H9 (cell line): ENCODE results near the gene BFSP1. TPM values are rescaled to one million over a fixed set of nuclear protein-coding genes. Genes with fewer than 3 reads are reported as not detected.

Source experiments
- DNase-seq: peaks from one replicate; pipeline ENCODE4 v3.0.0-alpha.2; 2017
- H2AFZ ChIP-seq: one replicate; pipeline ENCODE4 v1.6.1; 2013; ENCODE audit warnings: mild to moderate bottlenecking, low read length, control low read depth, moderate library complexity
- H2AK5ac ChIP-seq: 2 replicates; pipeline ENCODE4 v1.6.1; 2013; ENCODE audit warnings: low read length, control low read depth, mixed read lengths; ENCODE audit not compliant: insufficient read length
- H2BK120ac ChIP-seq: one replicate; pipeline ENCODE4 v1.6.1; 2013; ENCODE audit warnings: low read depth, mild to moderate bottlenecking, low read length, control low read depth, inconsistent platforms; ENCODE audit not compliant: poor library complexity, severe bottlenecking
- H2BK12ac ChIP-seq: 2 replicates; pipeline ENCODE4 v1.6.1; 2013; ENCODE audit warnings: low read length, control low read depth, mixed read lengths, low read depth; ENCODE audit not compliant: insufficient read length
- H2BK15ac ChIP-seq: 2 replicates; pipeline ENCODE4 v1.6.1; 2013; ENCODE audit warnings: low read depth, low read length, control low read depth
- H2BK20ac ChIP-seq: one replicate; pipeline ENCODE4 v1.6.1; 2013; ENCODE audit warnings: low read depth, mild to moderate bottlenecking, low read length, control low read depth, inconsistent platforms; ENCODE audit not compliant: poor library complexity, severe bottlenecking
- H2BK5ac ChIP-seq: 2 replicates; pipeline ENCODE4 v1.6.1; 2013; ENCODE audit warnings: low read length, control low read depth, mixed read lengths; ENCODE audit not compliant: insufficient read length
- H3K14ac ChIP-seq: 2 replicates; pipeline ENCODE4 v1.6.1; 2013; ENCODE audit warnings: low read length, control low read depth; ENCODE audit not compliant: insufficient read depth
- H3K18ac ChIP-seq: 2 replicates; pipeline ENCODE4 v1.6.1; 2013; ENCODE audit warnings: low read depth, mild to moderate bottlenecking, mixed read lengths, low read length, control low read depth; ENCODE audit not compliant: insufficient read length
- H3K23ac ChIP-seq: 2 replicates; pipeline ENCODE4 v1.6.1; 2013; ENCODE audit warnings: low read length, control low read depth, mixed read lengths, low read depth; ENCODE audit not compliant: insufficient read length
- H3K23me2 ChIP-seq: 2 replicates; pipeline ENCODE4 v1.6.1; 2013; ENCODE audit warnings: low read depth, mild to moderate bottlenecking, mixed read lengths, low read length, control low read depth; ENCODE audit not compliant: insufficient read length, poor library complexity, severe bottlenecking
- H3K27ac ChIP-seq: 2 replicates; pipeline ENCODE4 v1.5.1; 2013; ENCODE audit warnings: low read length, control low read depth, mixed read lengths, low read depth; ENCODE audit not compliant: insufficient read length
- H3K27me3 ChIP-seq: 2 replicates; pipeline ENCODE4 v1.6.1; 2013; ENCODE audit warnings: low read length, control low read depth, inconsistent platforms; ENCODE audit not compliant: insufficient read depth
- H3K4ac ChIP-seq: 2 replicates; pipeline ENCODE4 v1.6.1; 2013; ENCODE audit warnings: low read depth, mild to moderate bottlenecking, control low read depth, inconsistent platforms, low read length, moderate library complexity
- H3K4me1 ChIP-seq: 2 replicates; pipeline ENCODE4 v1.6.1; 2013; ENCODE audit warnings: low read length, control low read depth, inconsistent platforms; ENCODE audit not compliant: insufficient read depth
- H3K4me2 ChIP-seq: 2 replicates; pipeline ENCODE4 v1.6.1; 2013; ENCODE audit warnings: low read length, control low read depth, mixed read lengths; ENCODE audit not compliant: insufficient read length, insufficient read depth
- H3K56ac ChIP-seq: 2 replicates; pipeline ENCODE4 v1.6.1; 2013; ENCODE audit warnings: low read depth, mild to moderate bottlenecking, mixed read lengths, low read length, control low read depth; ENCODE audit not compliant: insufficient read length
- H3K79me1 ChIP-seq: 2 replicates; pipeline ENCODE4 v1.6.1; 2013; ENCODE audit warnings: low read depth, mild to moderate bottlenecking, moderate library complexity, low read length, control low read depth, inconsistent platforms; ENCODE audit not compliant: insufficient read depth, poor library complexity, severe bottlenecking
- H3K79me2 ChIP-seq: 2 replicates; pipeline ENCODE4 v1.6.1; 2013; ENCODE audit warnings: low read length, control low read depth, inconsistent platforms; ENCODE audit not compliant: insufficient read depth
- H3K9ac ChIP-seq: 2 replicates; pipeline ENCODE4 v1.6.1; 2013; ENCODE audit warnings: low read length, control low read depth, mixed read lengths; ENCODE audit not compliant: insufficient read length; ENCODE audit errors: extremely low read depth
- H3K9me3 ChIP-seq: one replicate; pipeline ENCODE4 v1.6.1; 2013; ENCODE audit warnings: low read depth, low read length, inconsistent platforms; ENCODE audit not compliant: control insufficient read depth
- H3T11ph ChIP-seq: one replicate; pipeline ENCODE4 v1.6.1; 2013; ENCODE audit warnings: mild to moderate bottlenecking, low read length, control low read depth, inconsistent platforms
- H4K20me1 ChIP-seq: one replicate; pipeline ENCODE4 v1.6.1; 2013; ENCODE audit not compliant: control insufficient read depth, insufficient read length, insufficient read depth
- H4K5ac ChIP-seq: 2 replicates; pipeline ENCODE4 v1.6.1; 2013; ENCODE audit warnings: low read depth, mild to moderate bottlenecking, mixed read lengths, low read length, control low read depth; ENCODE audit not compliant: insufficient read length
- H4K8ac ChIP-seq: replicated peaks from 2 replicates; pipeline ENCODE4 v1.6.1; 2013; ENCODE audit warnings: low read length, control low read depth, mixed read lengths, low read depth; ENCODE audit not compliant: insufficient read length
- H4K91ac ChIP-seq: 2 replicates; pipeline ENCODE4 v1.6.1; 2013; ENCODE audit warnings: low read depth, mild to moderate bottlenecking, moderate library complexity, mixed read lengths, low read length, control low read depth; ENCODE audit not compliant: insufficient read length
- H3K27ac Mint-ChIP-seq, 3 experiments: 2 replicates in 2 of 3; 3 replicates in 1 of 3; pipeline ENCODE4 v1.8.0; 2020 to 2021; ENCODE audit warnings: mixed read lengths in 3 of 3, mild to moderate bottlenecking in 1 of 3, moderate library complexity in 1 of 3
- H3K27me3 Mint-ChIP-seq: 2 replicates; pipeline ENCODE4 v1.8.0; 2021; ENCODE audit warnings: low read depth, mild to moderate bottlenecking, moderate library complexity, mixed read lengths
- H3K36me3 Mint-ChIP-seq, 3 experiments: 2 replicates in 2 of 3; 3 replicates in 1 of 3; pipeline ENCODE4 v1.8.0; 2020 to 2021; ENCODE audit warnings: low read depth in 3 of 3, mixed read lengths in 3 of 3; ENCODE audit not compliant: insufficient read depth in 1 of 3
- H3K4me1 Mint-ChIP-seq, 2 experiments: 2 replicates each; pipeline ENCODE4 v1.8.0; 2020; ENCODE audit warnings: mixed read lengths in 2 of 2
- H3K4me3 Mint-ChIP-seq, 2 experiments: 2 replicates in 1 of 2; 3 replicates in 1 of 2; pipeline ENCODE4 v1.8.0; 2020 to 2021; ENCODE audit warnings: mild to moderate bottlenecking in 2 of 2, mixed read lengths in 2 of 2, moderate library complexity in 1 of 2
- H3K9me3 Mint-ChIP-seq, 2 experiments: 2 replicates in 1 of 2; 3 replicates in 1 of 2; pipeline ENCODE4 v1.8.0; 2020; ENCODE audit warnings: mild to moderate bottlenecking in 2 of 2, mixed read lengths in 2 of 2, moderate library complexity in 1 of 2
- WGBS: extraction: QIAGEN DNeasy Blood & Tissue Kit; methylation state at CpG from one replicate; pipeline ENCODE4 v1.1.7; 2013; ENCODE audit warnings: missing lambda C conversion rate, low lambda C conversion rate, mixed read lengths; ENCODE audit not compliant: insufficient read length; ENCODE audit errors: extremely low coverage; 5-methylcytosine and 5-hydroxymethylcytosine counted together
- long read RNA-seq: library from polyadenylated mRNA; unstranded; transcript quantifications from one replicate; pipeline ENCODE4 v2.0.0, GENCODE V29; 2020
- total RNA-seq: library from RNA; stranded (reverse); gene quantifications from 2 replicates; pipeline ENCODE4 v1.2.1, GENCODE V29; 2021
- TF ChIP-seq, protein P1 (sequence below): fragments of 200-600 bp; sonication (generic); conservative IDR thresholded peaks from 3 replicates; pipeline ENCODE4 v1.8.0; 2021; ENCODE audit warnings: antibody characterized with exemption, mild to moderate bottlenecking

Gene BFSP1
- total RNA-seq = 8.6 and 9.4 TPM in 2 replicates
- long read RNA-seq, partial matches to known transcripts = 1 of 6 reads
- long read RNA-seq, other reads (novel, unspliced or antisense) = 4 of 6 reads

DNA sequence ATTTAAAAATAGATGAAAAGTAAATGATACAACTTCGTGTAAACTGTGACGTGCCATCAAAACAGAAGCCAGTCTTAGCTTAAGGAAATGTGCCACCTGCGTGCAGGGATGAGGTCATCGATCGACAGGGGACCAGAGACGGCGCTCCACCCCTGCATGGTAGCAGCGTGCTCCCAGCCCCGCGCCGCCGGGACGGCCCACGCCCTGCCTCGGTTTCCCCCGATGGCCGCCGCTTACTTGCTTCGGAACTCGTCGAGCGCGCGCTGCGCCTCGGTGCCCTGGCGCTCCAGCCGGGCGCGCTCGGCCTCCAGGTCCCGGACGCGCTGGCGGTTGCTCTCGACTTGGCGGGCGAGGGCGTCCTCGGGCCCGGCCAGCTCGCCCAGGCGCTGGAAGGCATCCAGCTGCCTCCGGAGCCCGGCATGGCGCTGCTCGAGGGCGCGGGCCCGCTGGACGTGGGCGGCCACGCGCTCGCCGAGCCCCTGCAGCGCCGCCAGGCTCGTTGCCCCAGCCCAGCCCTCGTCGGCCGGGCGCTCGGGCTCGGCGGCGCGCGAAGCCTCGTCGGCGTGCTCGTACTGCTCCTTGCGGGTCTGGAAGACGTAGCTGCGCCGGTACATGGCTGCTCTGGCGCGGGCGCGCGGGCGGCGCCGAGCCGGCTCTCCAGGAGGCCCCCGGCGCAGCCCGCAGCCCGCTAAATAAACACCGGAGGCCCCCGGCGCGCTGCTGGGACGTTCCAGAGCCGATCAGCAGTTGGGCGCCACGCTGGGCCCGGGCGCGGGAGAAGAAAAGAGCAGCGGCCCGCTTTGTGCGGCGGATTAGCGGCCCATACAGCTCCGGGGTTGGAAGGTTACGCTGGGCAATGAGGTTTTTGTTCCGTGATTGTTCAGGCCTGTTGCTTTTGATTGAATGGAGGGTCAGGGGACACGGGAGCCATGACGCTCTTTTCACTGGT is at the start of gene BFSP1:
BFSP1 (minus strand) TSS at position 664 of the 949 bp plus-strand sequence; CDS start at position 614, 50 bp downstream.
- no peak within 1 kb of the TSS for H2BK5ac ChIP-seq

More for the DNA sequence above, at the start of gene BFSP1:
- H3K27ac ChIP-seq = no peak within 1 kb of the TSS
- no peaks in the 10 kb centered on the region for H3K79me1 ChIP-seq
- H3K23ac ChIP-seq = no peak within 1 kb of the TSS
- H4K20me1 ChIP-seq = no peaks in the 10 kb centered on the region
- H4K8ac ChIP-seq = no peak within 1 kb of the TSS
- H3K9me3 Mint-ChIP-seq = no peaks in the 10 kb centered on the region
- no peaks in the 10 kb centered on the region for H3K9me3 ChIP-seq
- no CpG with 5 or more reads among the region's 111 CpGs for WGBS
- peak within 1 kb of the TSS; percentile 52 for H3K4me2 ChIP-seq
- H4K5ac ChIP-seq = no peak within 1 kb of the TSS
- peak within 1 kb of the TSS; percentile 83 to 97 (median 92); a peak in 6 of 7 replicates for H3K27ac Mint-ChIP-seq
- peaks cover 5% of the 10 kb centered on the region; the same call in 1 of the 2 replicates for H3K4me1 ChIP-seq
- H3K9ac ChIP-seq = peak within 1 kb of the TSS; percentile 62
- H3T11ph ChIP-seq = no peak within 1 kb of the TSS
- DNase-seq = peak; percentile 72
- TF ChIP-seq, protein P1, sequence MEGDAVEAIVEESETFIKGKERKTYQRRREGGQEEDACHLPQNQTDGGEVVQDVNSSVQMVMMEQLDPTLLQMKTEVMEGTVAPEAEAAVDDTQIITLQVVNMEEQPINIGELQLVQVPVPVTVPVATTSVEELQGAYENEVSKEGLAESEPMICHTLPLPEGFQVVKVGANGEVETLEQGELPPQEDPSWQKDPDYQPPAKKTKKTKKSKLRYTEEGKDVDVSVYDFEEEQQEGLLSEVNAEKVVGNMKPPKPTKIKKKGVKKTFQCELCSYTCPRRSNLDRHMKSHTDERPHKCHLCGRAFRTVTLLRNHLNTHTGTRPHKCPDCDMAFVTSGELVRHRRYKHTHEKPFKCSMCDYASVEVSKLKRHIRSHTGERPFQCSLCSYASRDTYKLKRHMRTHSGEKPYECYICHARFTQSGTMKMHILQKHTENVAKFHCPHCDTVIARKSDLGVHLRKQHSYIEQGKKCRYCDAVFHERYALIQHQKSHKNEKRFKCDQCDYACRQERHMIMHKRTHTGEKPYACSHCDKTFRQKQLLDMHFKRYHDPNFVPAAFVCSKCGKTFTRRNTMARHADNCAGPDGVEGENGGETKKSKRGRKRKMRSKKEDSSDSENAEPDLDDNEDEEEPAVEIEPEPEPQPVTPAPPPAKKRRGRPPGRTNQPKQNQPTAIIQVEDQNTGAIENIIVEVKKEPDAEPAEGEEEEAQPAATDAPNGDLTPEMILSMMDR = no peak
- H4K91ac ChIP-seq = no peak within 1 kb of the TSS
- no peaks in the 10 kb centered on the region for H3K27me3 ChIP-seq
- no peak within 1 kb of the TSS for H2BK12ac ChIP-seq
- no peaks in the 10 kb centered on the region for H3K23me2 ChIP-seq
- no peak within 1 kb of the TSS for H2BK120ac ChIP-seq
- H3K56ac ChIP-seq = no peak within 1 kb of the TSS
- no peak within 1 kb of the TSS for H2AK5ac ChIP-seq
- peak within 1 kb of the TSS; percentile 74 to 93 for H3K4me3 Mint-ChIP-seq
- H3K79me2 ChIP-seq = no peaks in the 10 kb centered on the region
- H3K18ac ChIP-seq = peak within 1 kb of the TSS; percentile 54
- no peak within 1 kb of the TSS for H3K4ac ChIP-seq
- no peak within 1 kb of the TSS for H2BK20ac ChIP-seq
- no peak within 1 kb of the TSS for H2AFZ ChIP-seq
- no peak within 1 kb of the TSS for H2BK15ac ChIP-seq
- H3K27me3 Mint-ChIP-seq = peaks cover 16% of the 10 kb centered on the region
- no peaks in the 10 kb centered on the region; a peak in 2 of 7 replicates for H3K36me3 Mint-ChIP-seq
- peaks cover 26 to 27% of the 10 kb centered on the region in 2 experiments for H3K4me1 Mint-ChIP-seq
- peak within 1 kb of the TSS; percentile 74 for H3K14ac ChIP-seq
